Fibroblast of skin of back (primary cell): ENCODE results near the gene ZNF831.

Source experiments
- DNase-seq: peaks from one replicate; pipeline ENCODE4 v3.0.0-alpha.2; 2013

ZNF831 gene

GRCh38 chr20:59141818-59142581 lies 21.6 kb upstream of the ZNF831 start:
- peak; percentile 15 for DNase-seq

GRCh38 chr20:59143326-59143725 lies 20.3 kb upstream of the ZNF831 start:
- no peak for DNase-seq

- no peak for DNase-seq
Measured at GRCh38 chr20:59144179-59144830, 19.3 kb upstream of the ZNF831 start.

- DNase-seq = no peak
Measured at GRCh38 chr20:59144831-59145196, 18.8 kb upstream of the ZNF831 start.

- DNase-seq = no peak
Measured at GRCh38 chr20:59145247-59145923, 18.2 kb upstream of the ZNF831 start.

- DNase-seq = no peak
Measured at GRCh38 chr20:59145924-59146779, 17.5 kb upstream of the ZNF831 start.

- DNase-seq = no peak
Measured at GRCh38 chr20:59146780-59147565, 16.6 kb upstream of the ZNF831 start.

GRCh38 chr20:59147586-59147985 lies 16.0 kb upstream of the ZNF831 start:
- no peak for DNase-seq

- DNase-seq = no peak
Measured at GRCh38 chr20:59148701-59149493, 14.7 kb upstream of the ZNF831 start.

GRCh38 chr20:59149678-59150504 lies 13.7 kb upstream of the ZNF831 start:
- no peak for DNase-seq

- DNase-seq = no peak
Measured at GRCh38 chr20:59150821-59151251, 12.8 kb upstream of the ZNF831 start.

- no peak for DNase-seq
Measured at GRCh38 chr20:59151391-59151790, 12.2 kb upstream of the ZNF831 start.

GRCh38 chr20:59151820-59152219 lies 11.8 kb upstream of the ZNF831 start:
- no peak for DNase-seq

GRCh38 chr20:59152559-59153354 lies 10.9 kb upstream of the ZNF831 start:
- DNase-seq = no peak

GRCh38 chr20:59153355-59153681 lies 10.3 kb upstream of the ZNF831 start:
- no peak for DNase-seq

GRCh38 chr20:59153832-59154231 lies 9.8 kb upstream of the ZNF831 start:
- DNase-seq = no peak

GRCh38 chr20:59154317-59155013 lies 9.2 kb upstream of the ZNF831 start:
- no peak for DNase-seq

- DNase-seq = no peak
Measured at GRCh38 chr20:59157064-59157463, 6.6 kb upstream of the ZNF831 start.

GRCh38 chr20:59157531-59157930 lies 6.1 kb upstream of the ZNF831 start:
- no peak for DNase-seq
